HG02798 (cell line): ENCODE data around the gene C5orf34.
"Not testable (repeated sequence)": the region's sequence is repeated elsewhere in the genome, so short reads cannot be mapped to it uniquely, and the experiment has no call there.

Experiments
- ATAC-seq: cut with Tn5 transposase; IDR thresholded peaks from one replicate; pipeline ENCODE4 v1.9.1; 2021; ENCODE audit warnings: mild to moderate bottlenecking; ENCODE audit not compliant: unreplicated experiment, poor library complexity

C5orf34 gene, protein sequence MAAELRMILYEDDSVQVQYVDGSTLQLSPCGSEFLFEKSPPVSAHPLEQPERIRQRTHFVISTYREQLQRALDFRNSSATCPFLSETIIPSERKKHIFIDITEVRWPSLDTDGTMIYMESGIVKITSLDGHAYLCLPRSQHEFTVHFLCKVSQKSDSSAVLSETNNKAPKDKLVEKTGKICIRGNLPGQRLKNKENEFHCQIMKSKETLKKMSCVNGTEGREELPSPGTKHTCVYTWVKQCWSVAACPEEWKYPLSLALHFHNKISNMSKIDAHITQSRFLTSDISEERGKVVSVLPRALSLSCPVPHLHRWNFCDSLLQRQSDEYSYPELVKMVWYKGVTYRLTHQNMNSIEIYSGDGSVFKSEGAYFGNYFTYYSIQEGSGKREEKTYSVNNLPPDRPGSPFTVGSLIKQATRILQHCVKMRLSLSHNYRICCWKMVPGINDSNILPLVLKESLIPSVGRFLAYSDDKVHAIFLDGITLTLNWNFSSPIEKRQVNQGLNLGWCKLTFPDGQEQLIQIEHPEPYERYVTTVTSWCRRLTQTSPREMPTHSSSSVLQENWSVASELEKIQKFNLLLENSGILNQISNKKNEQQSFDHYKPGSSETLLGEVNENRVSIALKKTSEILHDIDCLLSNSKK

DNA sequence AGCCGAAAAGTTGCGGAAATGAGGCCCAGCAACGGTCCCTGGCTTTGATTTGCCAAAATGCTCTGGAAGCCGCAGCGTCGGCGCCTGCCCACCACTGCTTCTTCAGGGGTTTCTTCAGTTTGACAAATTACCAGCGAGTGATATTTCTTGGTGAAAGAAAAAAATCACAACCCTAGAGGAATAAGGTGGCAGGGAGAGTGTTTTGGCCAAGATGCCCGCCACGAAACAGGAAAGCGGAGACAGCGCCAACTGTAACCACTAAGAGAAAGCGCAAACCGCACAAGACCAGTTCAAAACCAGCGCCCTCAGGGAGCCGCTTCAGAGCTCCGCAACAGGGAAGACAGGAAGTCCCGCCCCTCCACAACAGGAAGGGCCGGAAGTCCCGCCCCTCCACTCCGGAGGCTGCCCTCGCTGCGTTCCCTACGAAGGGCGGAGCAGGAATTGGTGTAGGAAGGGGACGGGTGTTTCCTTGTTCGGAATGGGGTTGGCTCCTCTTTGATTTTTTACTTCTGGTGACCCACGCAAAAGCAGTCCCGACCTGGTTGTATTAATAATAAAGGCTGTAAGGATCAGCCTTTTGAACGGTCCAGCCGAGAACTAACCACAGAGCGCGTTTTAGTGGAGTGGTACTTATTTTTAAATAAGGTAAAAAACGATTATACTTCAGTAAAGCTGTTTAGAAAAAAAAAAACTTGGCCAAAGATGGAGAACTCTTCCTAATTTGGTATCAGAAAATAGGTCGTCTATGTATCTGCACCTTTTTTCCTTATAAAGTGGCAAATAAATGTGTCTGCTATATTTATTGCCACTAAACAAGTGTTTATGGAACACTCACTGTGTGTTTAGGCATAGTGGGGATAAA is at the start of gene C5orf34:
Gene C5orf34, minus strand, starts transcription at position 333 of the 862 bp plus-strand sequence. CDS start 5,809 bp downstream, outside the sequence.
- ATAC-seq: peak; percentile 100

DNA sequence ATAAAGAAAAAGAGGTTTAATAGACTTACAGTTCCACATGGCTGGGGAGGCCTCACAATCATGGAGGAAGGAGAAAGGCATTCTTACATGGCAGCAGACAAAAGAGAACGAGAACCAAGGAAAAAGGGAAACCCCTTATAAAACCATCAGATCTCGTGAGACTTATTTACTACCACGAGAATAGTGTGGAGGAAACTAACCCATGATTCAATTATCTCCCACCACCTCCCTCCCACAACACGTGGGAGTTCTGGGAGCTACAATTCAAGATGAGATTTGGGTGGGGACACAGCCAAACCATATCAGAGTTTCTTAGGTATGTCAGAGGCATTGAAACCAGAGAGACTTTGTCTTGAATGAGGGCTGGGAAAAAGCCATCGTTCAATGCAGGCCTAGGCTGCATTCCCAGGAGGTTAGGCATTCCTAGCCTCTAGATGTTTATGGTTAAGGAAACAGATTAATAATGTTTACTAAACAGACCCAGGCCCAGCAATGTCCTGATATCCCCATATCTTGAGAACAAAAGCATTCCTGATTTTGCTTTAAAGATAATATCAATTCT is 49.4 kb upstream of the C5orf34 start:
- no peak for ATAC-seq

DNA sequence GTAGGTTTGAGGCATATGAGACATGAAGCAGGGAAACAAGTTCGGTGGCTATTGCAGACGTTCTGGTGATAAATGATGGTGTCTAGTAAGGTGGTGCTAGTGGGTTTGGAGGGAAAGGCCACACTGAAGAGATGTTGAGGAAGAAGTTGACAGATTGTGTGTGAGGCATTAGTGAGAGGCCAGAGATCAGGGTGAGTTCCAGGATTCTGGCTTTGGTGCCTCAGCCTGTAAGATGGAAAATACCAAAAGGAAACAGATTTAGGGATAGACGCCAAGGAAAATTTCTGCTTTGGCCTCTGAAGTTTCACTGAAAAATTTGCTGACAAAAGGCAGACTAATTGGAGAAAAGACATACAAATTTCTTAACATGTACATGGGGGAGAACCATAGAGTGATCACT is 48.4 kb upstream of the C5orf34 start:
- ATAC-seq: no peak

DNA sequence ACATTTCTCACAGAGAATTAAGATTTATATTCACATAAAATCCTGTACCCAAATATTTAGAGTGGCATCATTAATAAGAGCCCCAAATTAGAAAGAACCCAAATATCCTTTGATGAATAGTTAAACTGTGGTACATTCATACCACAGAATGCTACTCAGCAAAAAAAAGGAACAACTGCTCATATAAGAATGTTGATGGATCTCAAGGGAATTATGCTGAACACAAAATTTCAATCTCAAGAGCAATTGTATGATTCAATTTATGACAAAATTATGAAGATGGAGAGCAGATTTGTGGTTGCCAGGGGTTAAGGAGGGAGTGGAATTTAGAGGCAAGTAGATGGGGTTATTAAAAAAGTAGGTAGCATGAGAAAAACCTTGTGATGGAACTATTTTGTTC is 46.4 kb upstream of the C5orf34 start:
- no peak for ATAC-seq

DNA sequence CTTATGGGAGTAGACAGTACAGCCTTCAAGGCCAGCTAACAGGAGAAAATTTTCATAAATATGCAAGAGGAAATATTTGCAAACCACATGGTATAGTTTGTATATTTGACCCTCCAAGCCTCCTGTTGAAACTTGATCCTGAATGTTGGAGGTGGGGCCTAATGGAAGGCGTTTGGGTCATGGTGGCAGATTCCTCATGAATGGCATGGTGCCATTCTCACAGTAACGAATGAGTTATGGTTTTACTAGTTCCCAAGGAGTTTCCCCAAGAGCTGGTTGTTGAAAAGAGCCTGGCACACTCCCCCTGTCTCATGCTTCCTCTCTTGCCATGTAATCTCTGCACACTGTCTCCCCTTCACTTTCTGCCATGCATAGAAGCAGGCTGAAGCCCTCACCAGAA is 45.2 kb upstream of the C5orf34 start:
- ATAC-seq: no peak

DNA sequence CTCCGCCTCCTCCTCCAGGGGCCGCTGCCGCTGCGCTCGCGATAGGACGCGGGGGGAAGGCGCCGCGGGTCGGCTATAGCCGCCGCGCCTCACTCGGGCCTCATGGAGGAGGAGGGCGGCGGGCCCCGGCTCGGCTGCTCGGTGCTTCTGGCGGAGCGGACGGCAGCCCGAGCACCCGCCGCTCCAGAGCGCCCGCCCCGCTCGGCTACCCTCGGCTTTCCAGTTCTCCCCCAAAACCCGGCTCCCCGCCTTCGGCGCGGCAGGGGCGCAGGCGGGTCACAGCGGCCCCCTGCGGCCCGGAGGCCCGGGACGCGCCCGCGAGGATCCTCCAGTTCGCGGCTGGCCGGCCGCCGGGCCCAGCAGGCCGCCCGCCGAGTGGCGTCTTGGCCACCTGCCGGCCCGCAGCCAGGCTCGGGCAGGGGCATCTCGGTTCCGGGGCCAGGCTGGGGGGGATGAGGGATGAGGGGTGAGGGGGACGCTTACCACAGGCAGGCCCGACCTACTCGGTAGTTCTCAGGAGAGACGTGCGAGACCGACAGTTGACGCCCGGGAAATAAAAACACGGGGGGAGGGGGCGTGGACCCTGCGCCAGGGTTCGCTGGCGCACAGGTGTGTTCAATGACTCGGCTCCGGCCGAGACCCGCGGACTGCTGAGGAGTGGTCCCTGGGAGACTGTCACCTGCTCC is 42.1 kb upstream of the C5orf34 start, which contains the start of gene PAIP1:
Gene PAIP1, minus strand, starts transcription at position 221 of the 686 bp plus-strand sequence. CDS start 231 bp downstream, outside the sequence.
- peak; percentile 83 for ATAC-seq

DNA sequence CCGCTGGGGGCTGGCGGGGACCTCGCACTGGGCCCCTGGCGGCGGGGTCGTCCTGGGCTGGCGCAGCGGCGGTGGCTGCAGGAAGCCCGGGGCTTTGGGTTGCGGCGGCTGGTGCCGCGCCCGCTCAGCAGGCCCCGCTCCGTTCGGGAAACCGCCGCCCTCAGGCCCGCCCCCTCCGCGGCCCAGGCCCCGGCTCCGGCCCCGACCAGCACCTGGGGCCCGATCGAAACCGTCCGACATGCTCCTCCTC is 41.6 kb upstream of the C5orf34 start:
- ATAC-seq: peak; percentile 93

DNA sequence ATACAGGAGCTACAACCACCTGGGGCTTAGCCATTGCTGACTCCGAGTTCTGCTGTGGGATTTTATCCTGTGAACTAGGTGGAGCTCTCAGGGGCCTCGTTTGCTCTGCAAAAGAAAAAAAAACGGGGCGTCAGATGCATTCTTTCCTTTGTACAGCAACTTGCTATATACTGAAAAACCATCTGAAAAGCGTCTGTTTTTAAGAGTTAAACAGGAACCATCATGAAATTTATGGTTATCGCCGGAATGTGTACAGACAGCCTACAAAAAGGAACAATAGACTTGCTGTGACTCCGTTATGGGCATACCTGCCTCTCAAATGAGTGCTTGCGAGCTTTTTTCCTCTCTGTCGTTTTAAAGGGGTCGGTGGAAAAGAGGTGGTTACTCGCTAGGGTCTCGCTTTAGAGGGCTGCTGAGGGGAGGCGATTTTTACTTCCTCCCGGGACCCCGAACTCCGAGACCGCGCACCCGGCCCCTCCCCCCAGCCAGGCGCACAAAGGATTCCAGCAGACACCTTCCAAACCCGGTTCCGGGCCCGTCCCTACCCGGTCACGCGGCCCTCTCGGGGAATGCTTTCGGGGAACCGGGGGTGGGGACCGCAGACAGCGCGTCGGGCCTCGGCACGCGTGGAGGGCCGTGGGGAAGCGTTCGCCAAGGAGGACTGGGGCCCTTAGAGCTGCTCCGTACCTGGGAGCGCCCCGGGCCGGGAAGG is 41.1 kb upstream of the C5orf34 start:
- no peak for ATAC-seq

DNA sequence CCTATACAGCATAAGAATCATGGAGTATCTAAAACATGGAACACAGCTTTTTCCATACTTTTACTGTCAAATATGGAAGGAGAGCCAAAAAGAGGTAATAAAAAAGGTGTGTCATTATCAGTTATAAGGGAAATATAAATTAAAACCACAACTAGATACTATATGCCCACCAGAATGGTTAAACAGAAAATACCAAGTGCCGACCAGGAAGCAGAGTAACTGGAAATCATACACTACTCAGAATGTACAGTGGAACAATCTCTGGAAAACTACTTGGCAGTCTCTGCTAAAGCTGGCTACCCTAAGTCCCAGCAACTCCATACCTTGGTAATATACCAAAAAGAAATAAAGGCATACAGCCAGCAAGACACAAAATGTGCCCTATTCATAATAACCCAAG is 39.5 kb upstream of the C5orf34 start:
- no peak for ATAC-seq

DNA sequence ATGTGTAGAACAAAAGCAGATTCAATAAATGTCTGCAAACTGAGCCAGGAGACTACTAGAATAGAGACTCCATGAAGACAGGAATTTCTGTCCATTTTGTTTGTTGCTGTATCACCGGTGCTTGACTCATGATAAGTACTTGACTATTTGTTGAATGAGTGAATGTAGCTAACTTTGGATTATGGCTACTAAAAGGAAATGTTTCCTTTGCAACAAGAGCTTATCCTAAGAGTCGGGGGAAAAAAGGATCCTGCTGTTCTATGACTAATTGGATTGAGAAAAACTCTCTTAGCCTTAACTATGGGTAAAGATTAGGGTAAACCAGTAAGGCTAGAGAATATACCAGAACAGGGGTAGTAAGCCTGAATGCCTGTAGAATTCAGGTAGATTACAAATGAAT is 38.4 kb upstream of the C5orf34 start:
- ATAC-seq: no peak

DNA sequence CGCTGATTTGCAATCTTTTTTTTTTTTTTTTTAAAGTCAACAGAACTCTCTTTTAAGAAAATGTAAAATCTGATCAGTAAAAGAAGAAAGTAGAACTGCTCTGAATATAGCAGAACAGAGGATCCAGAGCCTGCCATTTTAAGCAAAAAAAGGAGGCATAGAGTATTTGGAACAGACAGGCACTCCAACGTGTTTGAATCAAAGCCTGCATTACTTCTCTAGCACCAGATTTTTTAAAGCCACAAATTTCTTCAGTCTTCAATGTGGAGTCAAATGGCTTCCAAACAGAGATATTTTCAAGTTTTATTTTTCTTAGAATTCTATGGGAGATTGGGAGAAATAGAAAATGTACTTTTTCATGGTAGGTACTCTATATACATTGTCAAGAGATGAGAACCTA is 36.8 kb upstream of the C5orf34 start:
- ATAC-seq: no peak

DNA sequence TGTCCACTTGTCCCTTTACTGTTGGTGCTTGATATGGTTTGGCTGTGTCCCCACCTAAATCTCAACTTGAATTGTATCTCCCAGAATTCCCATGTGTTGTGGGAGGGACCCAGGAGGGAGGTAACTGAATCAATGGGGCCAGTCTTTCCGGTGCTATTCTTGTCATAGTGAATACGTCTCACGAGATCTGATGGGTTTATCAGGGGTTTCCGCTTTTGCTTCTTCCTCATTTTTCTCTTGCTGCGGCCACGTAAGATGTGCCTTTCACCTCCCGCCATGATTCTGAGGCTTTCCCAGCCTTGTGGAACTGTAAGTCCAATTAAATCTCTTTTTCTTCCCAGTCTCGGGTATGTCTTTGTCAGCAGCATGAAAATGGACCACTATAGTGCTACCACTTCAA is 34.3 kb upstream of the C5orf34 start:
- ATAC-seq: not testable (repeated sequence)

DNA sequence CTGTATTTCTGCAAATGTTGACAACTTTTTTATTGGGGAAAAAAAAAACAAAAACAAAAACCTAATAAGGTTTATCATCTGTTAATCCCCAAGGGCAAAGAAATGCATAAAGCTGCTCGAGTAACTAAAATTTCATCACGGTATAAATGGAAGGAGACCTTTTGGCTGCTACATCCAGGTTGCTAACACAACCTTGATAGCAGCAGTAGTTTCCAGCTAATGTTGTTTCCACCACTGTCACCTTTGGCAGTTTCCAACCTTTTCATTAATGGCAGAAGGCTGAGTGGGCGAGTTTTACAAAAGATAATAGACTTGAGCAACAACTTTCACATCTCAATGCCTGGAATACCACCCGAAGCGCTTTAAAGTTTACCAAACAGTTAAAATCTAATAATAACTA is 33.4 kb upstream of the C5orf34 start:
- no peak for ATAC-seq

DNA sequence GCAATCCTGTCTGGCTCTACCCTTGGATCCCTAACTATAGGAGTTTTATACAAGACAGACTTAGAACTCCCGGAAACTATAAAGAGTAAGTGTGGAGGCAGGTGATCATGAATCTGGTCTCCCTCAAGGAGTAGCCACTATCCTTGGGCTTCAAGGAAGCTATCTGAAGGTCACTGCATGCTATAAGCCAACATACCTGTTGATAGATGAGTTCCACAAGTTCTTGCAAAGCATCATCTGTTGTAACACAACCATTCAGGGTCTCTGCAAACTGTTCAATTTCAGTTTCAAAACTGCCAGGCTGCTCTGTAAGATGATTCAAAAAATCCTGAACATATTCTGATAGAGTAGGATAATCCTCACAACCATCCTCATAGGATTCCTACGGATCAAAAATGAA is 32.6 kb upstream of the C5orf34 start:
- ATAC-seq: no peak

DNA sequence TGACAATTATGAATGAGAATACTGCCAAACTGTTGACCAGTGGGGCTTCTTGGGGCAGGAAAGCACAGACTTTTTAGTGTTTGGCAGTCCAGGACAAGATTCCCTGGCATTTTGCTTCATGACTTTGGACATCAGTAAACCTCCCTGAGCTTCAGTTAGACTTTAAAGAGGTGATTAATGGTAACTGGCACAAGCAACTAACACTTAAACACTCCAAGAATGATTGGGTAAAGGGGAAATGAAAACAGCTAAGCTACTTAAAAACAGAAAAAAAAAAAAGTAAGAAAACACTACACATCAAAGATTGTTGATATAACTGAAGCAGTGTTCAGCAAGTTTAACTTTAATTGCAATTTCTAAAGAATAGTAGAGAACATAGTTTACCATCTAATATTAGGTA is 28.5 kb upstream of the C5orf34 start:
- ATAC-seq: no peak

DNA sequence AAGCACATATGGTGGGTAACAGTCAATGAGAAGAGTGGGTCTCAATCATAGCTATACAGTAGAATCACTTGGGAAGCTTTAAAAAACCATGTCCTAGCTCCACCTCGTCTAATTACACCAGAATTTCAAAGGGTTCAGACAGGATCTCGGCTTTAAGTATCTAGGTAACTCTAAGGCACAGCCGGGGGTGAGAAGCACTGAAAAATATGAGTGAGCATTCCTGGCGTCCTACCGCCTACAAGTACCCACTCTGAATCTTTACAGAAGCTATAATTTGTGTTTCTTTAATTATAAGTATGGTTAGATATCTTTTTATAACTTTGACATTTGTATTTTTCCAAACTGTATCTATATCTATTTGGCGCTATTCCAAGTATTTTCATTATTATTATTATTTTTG is 25.8 kb upstream of the C5orf34 start:
- ATAC-seq: no peak

DNA sequence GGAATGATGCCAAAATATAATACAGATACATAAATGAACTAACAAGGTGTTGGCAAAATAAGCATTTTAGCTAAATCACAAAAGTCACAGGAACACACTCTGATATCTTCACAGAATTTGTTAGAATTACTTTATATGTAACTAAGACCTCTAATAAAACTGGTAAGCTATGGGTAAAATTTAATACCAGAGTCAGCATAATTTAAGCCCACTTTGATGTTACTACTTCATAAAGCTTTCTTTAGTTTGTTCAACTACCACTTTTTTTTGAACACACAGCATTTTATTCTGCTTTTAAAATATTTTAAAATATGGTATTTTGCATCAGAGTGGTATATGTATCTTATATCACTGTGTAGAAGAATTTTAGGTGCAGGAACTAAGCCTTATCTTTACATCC is 22.0 kb upstream of the C5orf34 start:
- no peak for ATAC-seq

DNA sequence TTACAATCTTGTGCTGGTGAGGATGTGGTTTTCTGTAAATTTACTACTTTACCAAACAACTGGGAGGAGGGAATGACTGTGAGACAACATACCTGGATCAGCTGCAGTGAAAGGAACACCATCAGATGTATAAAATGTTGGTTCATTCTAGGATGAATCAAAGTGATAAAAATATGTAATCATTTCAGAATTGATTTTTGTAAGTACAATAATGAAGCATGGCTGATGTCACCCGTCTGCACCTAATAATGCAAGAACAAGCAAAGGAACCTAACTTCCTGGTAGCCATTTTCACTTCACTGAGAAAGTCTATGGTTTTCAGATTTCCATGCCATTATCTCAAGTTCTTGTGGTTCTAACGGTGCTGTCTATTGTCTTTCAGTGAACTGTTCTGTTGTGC is 18.7 kb upstream of the C5orf34 start:
- no peak for ATAC-seq

DNA sequence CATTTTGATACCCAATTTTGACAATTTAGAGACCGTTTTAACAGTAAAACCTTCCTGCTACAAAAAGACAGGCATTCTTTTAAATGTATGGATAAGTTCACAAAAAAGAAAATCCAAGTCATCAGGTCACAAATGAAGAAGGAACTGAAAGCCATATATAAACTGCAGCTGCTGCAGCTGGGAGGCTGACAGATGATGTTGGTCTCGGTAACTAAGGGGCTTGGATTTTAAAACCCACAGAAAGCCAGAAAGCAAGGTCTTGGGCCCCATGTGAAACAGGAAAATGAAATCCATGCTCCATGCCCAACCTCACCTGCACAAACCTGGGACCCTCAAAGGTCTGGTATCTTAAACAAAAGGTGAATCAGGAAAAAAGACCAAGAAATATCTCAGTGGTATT is 15.7 kb upstream of the C5orf34 start:
- ATAC-seq: no peak

DNA sequence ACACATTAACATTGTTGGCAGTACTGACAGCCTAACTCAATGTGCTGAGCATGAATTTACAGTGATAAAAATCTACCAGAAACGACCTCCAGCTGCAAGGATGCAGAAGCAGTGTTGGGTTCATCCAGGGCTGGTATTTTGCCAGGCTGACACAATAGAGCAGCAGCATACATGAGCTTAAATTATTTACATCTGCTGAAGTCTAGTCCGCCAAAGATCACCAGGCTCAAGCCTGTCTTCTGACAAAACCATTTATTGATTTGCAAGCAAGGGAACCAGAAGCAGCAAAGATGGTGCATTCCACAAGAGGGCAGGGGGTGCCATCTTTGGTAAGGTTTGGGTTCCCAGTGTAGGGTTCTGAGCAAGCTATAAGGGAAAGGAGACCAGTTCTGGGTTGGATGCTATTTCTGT is 8.7 kb upstream of the C5orf34 start:
- ATAC-seq: no peak
